ENCODE results near the gene STEAP3.

STEAP3 gene

DNA sequence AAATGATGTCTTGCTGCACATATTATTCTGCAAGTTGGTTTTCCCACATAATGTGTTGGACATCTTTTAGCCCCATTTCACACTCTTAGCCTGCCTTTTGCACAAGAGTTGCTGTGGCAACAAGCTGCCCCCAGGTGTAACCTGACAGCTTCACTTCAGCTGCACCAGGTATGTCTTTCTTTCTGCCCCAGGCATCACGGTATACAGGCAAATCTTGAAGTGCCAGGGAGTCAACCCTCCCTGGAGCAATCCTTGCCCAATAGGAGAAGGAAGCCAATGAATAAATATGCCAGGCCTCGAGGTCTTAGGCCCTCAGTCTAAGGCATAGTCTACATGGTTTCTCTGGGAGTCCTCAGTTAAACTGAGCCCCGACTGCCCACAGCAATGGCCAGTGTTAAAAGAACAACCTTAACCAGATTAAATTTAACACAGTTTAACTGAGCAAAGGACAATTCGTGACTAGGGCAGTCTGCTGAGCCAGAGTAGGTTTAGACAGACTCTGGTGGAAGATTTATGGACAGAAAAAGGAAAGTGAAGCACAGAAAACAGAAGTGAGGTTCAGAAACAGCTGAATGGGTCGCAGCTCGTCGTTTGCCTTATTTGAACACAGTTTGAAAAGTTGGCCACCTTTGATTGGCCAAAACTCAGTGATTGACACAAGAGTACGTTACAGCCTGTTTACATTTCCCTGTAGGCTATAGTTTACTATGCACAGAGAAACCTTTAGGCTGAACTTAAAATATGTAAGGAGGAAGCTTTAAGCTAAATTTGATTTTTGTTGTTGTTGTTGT is 33.1 kb upstream of the STEAP3 start:
- FAIRE-seq (no peak), DNase-seq (ENCODE audit: insufficient read length, low spot score) (no peak)
- TF ChIP-seq POLR2A (IDR thresholded peaks at IDR 0.05; ENCODE audit: low read depth, low read length): no peak

DNA sequence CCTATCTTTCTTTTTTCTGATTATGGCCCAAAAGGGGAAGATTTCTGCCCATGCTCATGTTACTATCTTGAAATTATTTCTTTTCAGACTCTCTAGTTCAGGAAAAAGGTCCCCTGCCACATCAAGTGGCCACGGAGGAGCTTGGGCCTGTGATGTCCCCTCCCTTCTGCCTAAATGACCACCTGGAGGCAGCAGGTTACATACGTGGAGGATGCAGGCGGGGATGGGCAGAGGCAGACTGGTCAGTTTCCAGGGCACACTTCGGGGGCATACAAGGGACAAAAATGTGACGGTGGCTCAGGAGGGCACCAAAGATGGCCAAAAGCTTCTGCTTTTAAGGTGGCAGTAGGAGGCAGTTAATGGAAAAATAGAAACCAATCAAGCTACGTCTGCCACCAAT is 30.7 kb upstream of the STEAP3 start:
- TF ChIP-seq POLR2A (IDR thresholded peaks at IDR 0.05; ENCODE audit: low read depth, low read length): no peak
- no peak for FAIRE-seq

DNA sequence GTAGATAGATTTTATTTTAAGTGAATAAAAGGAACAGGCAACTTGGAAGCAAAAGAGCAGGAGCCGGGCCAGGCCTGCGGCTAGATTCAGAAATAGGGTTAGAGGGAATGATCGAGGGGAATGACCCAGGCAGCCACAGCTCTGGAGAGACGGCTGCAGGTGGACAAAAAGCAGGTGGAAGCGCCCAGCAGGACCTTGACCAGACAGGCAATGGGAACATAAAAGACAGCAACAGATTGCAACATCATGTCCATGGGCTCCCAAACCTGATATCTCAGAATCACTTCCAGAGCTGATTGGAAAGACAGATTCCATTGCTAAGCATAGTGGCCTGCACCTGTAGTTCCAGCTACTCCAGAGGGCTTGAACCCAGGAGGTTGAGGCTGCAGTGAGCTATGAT is 28.6 kb upstream of the STEAP3 start:
- no peak for TF ChIP-seq POLR2A (IDR thresholded peaks at IDR 0.05; ENCODE audit: low read depth, low read length)
- DNase-seq (ENCODE audit: insufficient read length, low spot score) (no peak), FAIRE-seq (no peak)

More for the DNA sequence above, 30.7 kb upstream of the STEAP3 start:
- no peak for DNase-seq (ENCODE audit: insufficient read length, low spot score)

DNA sequence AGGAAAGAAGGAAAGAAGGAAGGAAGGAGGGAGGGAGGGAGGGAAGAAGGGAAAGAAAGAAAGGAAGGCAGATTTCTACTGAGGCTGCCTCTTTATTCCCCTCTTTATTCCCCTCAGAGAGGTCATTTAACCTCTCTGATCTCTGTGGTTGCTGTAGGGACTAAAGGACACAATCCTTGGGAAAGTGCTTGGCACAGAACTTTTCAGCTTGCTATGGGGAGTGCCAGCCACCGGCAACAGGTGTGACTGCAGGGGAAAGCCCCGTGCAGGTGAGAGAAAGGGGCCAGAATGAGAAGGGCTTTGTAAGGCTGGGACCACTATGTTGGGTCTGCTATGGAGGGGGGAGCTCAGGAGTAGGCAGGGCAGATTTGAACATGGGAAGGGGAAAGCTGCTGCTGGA is 27.7 kb upstream of the STEAP3 start:
- no peak for DNase-seq (ENCODE audit: insufficient read length, low spot score)
- TF ChIP-seq POLR2A (IDR thresholded peaks at IDR 0.05; ENCODE audit: low read depth, low read length): no peak
- FAIRE-seq: no peak

DNA sequence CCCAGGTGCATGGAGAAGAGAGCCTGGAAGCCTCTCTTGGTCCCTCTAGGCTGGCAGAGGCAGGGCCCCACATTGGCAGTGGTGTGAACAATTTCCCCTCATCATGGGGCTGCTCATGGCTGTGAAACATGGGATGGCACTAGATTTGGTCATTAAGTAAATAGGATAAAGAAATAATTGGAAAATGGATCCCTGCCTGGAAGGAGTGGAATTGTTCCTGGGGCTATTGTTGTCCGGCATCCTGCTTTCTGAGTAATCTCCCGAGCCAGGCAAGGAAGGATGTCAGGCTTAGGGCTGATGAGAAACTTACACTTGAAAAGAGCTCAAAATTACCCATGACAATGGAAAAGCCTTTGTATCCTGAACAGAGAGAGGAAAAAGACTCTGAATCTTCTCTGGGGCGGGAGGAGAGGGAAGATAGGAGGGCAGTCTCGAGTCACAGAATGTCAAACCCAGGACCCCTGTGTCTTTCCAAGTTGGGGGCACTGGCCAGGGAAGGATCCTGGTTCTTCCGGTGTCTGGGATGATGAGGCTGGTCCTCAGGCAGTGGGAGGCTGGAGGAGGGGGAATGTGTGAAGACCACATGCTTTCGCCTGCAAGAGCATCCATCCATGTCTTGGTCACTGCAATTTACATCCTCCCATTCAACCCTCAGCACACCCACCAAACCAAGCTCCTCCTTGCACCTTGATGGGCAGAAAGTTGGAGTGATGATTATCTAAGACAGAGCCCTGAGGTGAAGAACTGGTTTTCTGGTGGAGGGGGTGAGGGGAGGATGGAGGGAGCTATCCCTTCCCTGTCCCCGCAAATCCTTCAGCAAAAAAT is 27.1 kb upstream of the STEAP3 start:
- no peak for TF ChIP-seq POLR2A (IDR thresholded peaks at IDR 0.05; ENCODE audit: low read depth, low read length)
- DNase-seq (ENCODE audit: insufficient read length, low spot score) (no peak), FAIRE-seq (no peak)

DNA sequence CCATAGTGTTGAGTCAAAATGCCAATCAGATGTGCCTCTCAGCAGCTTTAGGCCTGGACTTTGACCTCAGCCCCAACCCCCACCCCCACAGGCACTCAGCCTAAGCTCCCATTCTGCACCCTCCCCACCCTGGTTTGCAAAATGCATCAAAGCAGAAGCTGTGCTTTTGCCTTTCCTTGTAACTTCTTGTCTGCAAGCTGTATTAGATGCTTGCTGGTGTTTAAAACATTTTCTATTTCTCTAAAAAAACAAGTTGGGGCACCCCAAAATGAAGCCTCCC is 26.6 kb upstream of the STEAP3 start:
- DNase-seq (ENCODE audit: insufficient read length, low spot score) (no peak), FAIRE-seq (no peak)
- TF ChIP-seq POLR2A (IDR thresholded peaks at IDR 0.05; ENCODE audit: low read depth, low read length): no peak

DNA sequence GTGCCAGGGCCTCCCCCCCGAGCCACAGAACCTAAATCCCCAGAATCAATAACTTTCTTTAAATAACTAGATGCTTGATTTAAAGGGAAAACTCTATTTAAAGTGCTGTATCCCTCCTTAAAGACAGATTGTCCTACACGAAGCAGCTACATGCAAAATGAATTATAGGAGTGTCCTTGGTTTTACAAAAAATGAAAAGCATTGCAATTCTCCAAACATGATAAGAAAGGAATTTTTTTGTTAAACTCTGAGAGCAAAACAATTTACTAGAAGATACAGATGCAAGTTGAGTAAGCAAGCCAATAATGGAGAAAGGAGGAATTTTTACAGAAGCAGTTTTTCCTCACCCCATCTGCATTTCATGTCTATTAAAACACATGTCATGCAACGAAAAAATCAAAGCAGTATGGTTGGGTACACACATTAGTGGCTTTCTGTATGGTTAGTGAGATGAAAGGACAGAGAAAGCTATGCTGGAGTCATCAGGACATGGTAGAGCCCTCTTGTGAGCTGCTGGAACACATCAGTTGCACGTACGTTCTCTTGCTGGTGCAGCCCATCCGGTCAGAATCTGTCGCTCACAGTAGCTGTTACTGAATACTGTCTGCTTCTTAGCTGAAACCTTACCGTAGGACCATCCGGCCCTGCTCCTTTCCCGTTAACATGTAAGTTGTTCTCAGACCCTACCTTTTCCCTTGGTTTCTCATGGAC is 25.9 kb upstream of the STEAP3 start:
- no peak for FAIRE-seq
- no peak for TF ChIP-seq POLR2A (IDR thresholded peaks at IDR 0.05; ENCODE audit: low read depth, low read length)
- no peak for DNase-seq (ENCODE audit: insufficient read length, low spot score)

DNA sequence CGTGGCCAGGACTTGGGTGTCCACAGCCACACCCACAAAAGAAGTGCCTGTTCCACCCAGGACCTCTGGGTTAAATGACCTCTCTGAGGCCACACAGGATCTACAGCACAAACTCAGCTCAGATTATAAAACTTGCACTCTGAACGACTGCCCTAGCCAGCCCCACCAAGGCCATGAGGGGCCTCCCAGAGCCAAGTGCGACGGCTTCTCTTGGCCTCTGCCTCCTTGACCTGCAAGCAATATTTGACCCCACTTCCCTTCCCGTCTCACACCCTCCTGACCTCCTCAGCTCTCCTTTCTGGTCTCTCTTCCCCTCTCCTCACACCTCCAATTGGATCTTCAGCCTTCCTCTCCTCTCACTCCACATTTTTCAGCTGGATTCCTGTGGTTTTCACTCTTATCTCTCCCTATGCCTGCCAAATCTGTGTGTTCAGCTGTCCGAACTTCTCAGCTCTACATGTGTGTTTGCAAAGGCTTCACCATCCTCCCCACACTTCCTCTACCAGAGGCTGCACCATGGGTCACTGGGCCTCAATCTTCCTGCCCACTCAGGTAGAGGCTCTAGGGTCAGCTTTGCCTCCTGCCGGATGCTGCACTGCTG is 25.3 kb upstream of the STEAP3 start:
- TF ChIP-seq POLR2A (IDR thresholded peaks at IDR 0.05; ENCODE audit: low read depth, low read length): no peak
- FAIRE-seq (no peak), DNase-seq (ENCODE audit: insufficient read length, low spot score) (no peak)

DNA sequence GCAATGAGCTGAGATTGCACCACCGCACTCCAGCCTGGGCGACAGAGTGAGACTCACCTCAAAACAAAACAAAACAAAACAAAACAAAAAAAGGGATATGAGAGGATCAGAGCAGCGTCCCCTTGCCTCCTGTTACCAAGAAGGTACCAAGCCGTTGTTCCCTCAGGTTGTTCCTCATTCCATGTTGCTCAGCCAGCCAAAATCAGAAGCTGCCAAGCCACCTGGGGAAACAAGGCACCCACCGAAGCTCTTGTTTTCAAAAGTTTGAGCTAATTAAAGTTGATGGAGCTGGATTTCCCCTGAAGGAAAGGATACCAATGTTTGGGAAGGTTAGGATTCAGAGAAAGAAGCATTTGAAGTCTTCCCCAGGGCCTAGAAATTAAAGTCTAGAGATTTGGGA is 21.8 kb upstream of the STEAP3 start:
- FAIRE-seq: no peak
- DNase-seq (ENCODE audit: insufficient read length, low spot score): no peak
- no peak for TF ChIP-seq POLR2A (IDR thresholded peaks at IDR 0.05; ENCODE audit: low read depth, low read length)

DNA sequence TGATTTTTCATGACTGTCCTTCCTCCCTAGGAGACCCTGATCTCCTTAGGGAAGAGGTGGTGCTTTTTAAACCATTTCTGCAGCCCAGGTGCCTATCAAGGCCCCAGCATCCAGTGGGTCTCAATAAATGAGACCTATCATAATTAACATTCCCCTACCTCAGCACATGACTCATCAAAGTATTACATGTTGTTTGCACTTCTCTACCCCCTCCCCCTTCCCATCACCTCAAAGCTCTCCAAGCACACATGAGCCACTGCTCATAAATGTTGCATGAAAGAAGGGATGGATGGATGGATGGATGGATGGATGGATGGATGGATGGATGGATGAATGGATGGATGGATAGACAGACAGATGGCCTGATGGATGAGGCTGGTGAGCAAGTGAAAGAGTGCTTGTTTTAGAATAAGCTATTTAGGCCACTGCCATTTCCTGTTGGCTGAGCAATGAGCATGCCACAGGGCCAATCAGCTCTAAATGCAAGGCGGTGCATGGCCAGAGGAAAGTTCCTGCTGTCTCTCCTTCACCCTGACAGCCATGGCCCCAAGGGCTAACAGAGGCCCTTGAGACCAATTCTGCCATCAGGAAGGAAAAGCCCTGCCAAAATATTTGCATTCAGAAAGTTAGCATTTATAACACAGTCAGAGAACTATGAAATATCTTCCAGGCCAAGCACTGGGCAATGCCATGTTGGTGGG is 20.9 kb upstream of the STEAP3 start:
- FAIRE-seq (no peak), DNase-seq (ENCODE audit: insufficient read length, low spot score) (no peak)
- TF ChIP-seq POLR2A (IDR thresholded peaks at IDR 0.05; ENCODE audit: low read depth, low read length): no peak

DNA sequence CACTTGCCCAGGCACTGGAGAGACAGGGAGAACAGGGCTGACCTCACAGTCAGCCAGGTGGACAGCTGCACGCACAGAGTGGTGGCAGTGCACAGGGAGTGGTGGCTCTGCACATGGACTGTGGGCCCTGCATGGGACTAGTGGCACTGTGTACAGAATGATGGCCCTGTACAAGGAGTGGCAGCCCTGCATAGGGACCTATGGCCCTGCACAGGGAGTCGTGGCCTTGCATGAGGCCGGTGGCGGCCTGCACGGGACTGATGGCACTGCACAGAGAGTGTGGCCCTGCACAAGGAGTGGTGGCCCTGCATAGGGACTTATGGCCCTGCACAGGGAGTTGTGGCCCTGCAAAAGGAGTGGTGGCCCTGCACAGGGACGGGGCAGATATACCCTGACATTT is 19.1 kb upstream of the STEAP3 start:
- FAIRE-seq (no peak), DNase-seq (ENCODE audit: insufficient read length, low spot score) (no peak)
- TF ChIP-seq POLR2A (IDR thresholded peaks at IDR 0.05; ENCODE audit: low read depth, low read length): no peak

DNA sequence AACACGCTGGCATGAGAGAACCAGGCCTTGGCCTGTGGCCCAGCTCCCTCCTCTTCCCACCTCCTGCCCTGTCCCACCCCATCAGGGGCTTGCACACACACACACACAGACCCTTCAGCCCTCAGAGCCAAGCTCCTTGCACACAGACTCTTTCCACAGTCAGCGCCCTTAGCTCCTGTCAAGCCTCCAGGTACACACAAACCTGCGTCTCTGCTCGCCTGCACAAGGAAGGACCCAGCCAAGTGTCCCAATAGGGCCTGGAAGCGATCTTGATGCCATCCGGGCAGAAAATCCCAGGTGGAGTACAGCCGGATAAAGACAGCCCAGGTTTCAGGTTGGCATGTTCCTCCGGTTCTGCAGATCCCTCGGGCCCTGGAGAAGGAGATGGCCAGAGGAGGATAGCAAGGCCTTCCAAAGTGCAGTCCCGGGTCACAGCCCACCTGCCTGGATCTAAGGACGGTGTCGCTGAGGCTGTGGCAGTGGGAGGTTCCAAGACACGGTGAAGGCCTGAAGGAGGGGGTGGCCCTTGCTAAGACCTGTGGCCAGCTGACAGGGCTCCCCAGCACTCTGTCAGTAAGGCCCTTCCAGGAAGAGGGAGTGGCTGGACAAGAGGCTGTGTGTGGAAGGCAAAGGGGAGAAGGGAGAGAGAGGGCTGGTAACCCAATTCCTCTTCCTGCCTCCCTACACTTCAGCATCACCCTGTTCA is 18.5 kb upstream of the STEAP3 start:
- TF ChIP-seq POLR2A (IDR thresholded peaks at IDR 0.05; ENCODE audit: low read depth, low read length): no peak
- no peak for DNase-seq (ENCODE audit: insufficient read length, low spot score)
- FAIRE-seq: no peak

DNA sequence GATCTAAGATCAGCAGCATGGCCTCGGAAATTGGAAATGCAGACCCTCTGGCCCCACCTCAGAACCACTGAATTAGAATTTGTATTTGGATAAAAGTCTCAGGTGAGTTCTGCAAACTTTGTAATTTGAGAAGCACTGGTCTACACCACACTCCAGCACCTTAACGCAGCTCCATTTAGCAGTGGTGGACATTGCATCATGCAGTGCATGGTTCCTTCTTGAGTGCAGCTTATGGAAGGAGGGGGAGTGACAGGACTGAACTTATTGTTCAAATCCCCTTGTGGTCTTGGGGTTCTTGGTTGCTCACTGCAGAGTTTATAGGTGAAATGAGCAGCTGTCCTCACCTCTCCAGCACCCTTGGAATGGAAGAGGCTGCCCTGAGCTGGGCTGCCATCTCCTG is 17.4 kb upstream of the STEAP3 start:
- DNase-seq (ENCODE audit: insufficient read length, low spot score): no peak
- no peak for TF ChIP-seq POLR2A (IDR thresholded peaks at IDR 0.05; ENCODE audit: low read depth, low read length)
- no peak for FAIRE-seq

Data from H54 (cell line).